A673 (cell line): ENCODE data around the gene AGTR1. TPM values are rescaled to one million over a fixed set of nuclear protein-coding genes. Genes with fewer than 3 reads are reported as not detected.

ENCODE experiments used
- BruUV-seq: library from RNA; stranded (reverse); fragments of 400-500 nt; replicated peaks from 2 replicates; lab custom pipeline; 2021; lab: Mats Ljungman, UMichigan
- CTCF ChIA-PET: fragments of 300-600 bp; sonication (Branson Sonifier 250); formaldehyde crosslinking; loops from one replicate; lab custom pipeline; 2022; ENCODE audit warnings: antibody characterized with exemption; lab: Charles Lee
- POLR2A ChIA-PET: fragments of 300-600 bp; sonication (Branson Sonifier 250); formaldehyde crosslinking; loops from one replicate; lab custom pipeline; 2022; ENCODE audit warnings: antibody characterized with exemption; ENCODE audit not compliant: low non-redundant PET; lab: Charles Lee
- DNase-seq: peaks from one replicate; pipeline ENCODE4 v3.0.0-alpha.2; 2015; ENCODE audit warnings: low spot score
- H3K27ac ChIP-seq: fragments of 200-600 bp; sonication (generic); 2 replicates; pipeline ENCODE4 v1.5.1; 2016; ENCODE audit warnings: mixed run types, low read depth, mild to moderate bottlenecking, mixed read lengths, antibody characterized with exemption, low read length; ENCODE audit not compliant: poor library complexity, severe bottlenecking
- H3K27me3 ChIP-seq: fragments of 200-600 bp; sonication (generic); replicated peaks from 2 replicates; pipeline ENCODE4 v1.6.1; 2017; ENCODE audit warnings: mixed run types, low read depth, mild to moderate bottlenecking, mixed read lengths, antibody characterized with exemption, low read length; ENCODE audit not compliant: insufficient read depth, poor library complexity
- H3K36me3 ChIP-seq: fragments of 200-600 bp; sonication (generic); 2 replicates; pipeline ENCODE4 v1.6.1; 2016; ENCODE audit warnings: mixed run types, mild to moderate bottlenecking, mixed read lengths, antibody characterized with exemption, low read length; ENCODE audit not compliant: insufficient read depth, poor library complexity, severe bottlenecking
- H3K4me1 ChIP-seq: fragments of 200-600 bp; sonication (generic); 2 replicates; pipeline ENCODE4 v1.6.1; 2017; ENCODE audit warnings: mixed run types, mild to moderate bottlenecking, mixed read lengths, antibody characterized with exemption, low read length; ENCODE audit not compliant: insufficient read depth, poor library complexity, severe bottlenecking
- H3K4me3 ChIP-seq: fragments of 200-600 bp; sonication (generic); 2 replicates; pipeline ENCODE4 v1.5.1; 2016; ENCODE audit warnings: low read depth, mixed run types, mild to moderate bottlenecking, mixed read lengths, low read length; ENCODE audit not compliant: poor library complexity, severe bottlenecking
- H3K9me3 ChIP-seq: fragments of 200-600 bp; sonication (generic); 2 replicates; pipeline ENCODE4 v1.6.1; 2016; ENCODE audit warnings: mixed run types, low read depth, mild to moderate bottlenecking, mixed read lengths, antibody characterized with exemption, low read length; ENCODE audit not compliant: poor library complexity, severe bottlenecking
- CTCF ChIP-seq: fragments of 300-800, 200-600 bp; sonication (generic); conservative IDR thresholded peaks from 2 replicates; pipeline ENCODE4 v1.5.1; 2017; ENCODE audit warnings: low read depth, mild to moderate bottlenecking, antibody characterized with exemption, low read length, moderate library complexity, mixed read lengths
- EZH2 ChIP-seq: fragments of 200-600 bp; sonication (generic); IDR thresholded peaks from 2 replicates; pipeline ENCODE4 v1.6.1; 2017; ENCODE audit warnings: borderline replicate concordance, low read depth, mild to moderate bottlenecking, mixed read lengths, antibody characterized with exemption, low read length; ENCODE audit not compliant: poor library complexity, severe bottlenecking
- intact Hi-C: fragments of 100-400 bp; cut with micrococcal nuclease; formaldehyde crosslinking; loops from one replicate; pipeline ENCODE4 v1.10.0; 2022; ENCODE audit not compliant: unreplicated experiment
- total RNA-seq: library from RNA; stranded (reverse); gene quantifications from 2 replicates; pipeline ENCODE4 v1.2.3, GENCODE V29; 2021

The AGTR1 gene
- total RNA-seq, 1 experiment from 2014 or later, result not detected

GRCh38 chr3:148739720-148740119, 42.0 kb downstream of the AGTR1 start:
- no peaks in the 10 kb centered on the region for H3K36me3 ChIP-seq
- no TSS peak for BruUV-seq
- intact Hi-C loops, result no loop called here
- CTCF ChIA-PET, result no interaction called here
- no peak overlapping the region for H3K4me3 ChIP-seq
- POLR2A ChIA-PET, result no interaction called here
- TF ChIP-seq EZH2 (no peak), CTCF (no peak)
- H3K4me1 ChIP-seq, result no peaks in the 10 kb centered on the region
- DNase-seq, result no peak
- no peaks in the 10 kb centered on the region for H3K9me3 ChIP-seq
- H3K27me3 ChIP-seq, result peaks cover 10% of the 10 kb centered on the region
- H3K27ac ChIP-seq, result no peak overlapping the region

DNA sequence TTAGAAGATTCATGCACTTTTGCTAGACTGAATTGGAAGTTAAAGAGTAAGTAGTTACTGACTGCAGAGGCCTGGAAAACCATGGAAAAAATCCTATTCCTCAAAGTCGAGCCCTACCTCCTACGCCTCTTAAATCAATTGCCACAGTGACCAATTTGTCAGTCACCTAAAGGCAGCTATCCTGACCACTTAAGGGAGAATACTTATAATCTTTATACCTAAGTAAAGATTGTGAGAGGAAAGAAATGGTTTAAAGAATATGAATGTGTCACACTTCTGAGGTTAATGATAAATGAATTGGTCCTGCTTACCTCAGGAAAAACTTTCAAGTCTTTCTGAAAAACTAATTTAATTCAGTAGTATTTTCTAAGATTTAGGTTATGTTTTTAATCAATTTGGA, 42.6 kb downstream of the AGTR1 start:
- no peak overlapping the region for H3K27ac ChIP-seq
- intact Hi-C loops, result no loop called here
- no peaks in the 10 kb centered on the region for H3K9me3 ChIP-seq
- no peaks in the 10 kb centered on the region for H3K36me3 ChIP-seq
- DNase-seq, result no peak
- H3K4me1 ChIP-seq, result no peaks in the 10 kb centered on the region
- H3K4me3 ChIP-seq, result no peak overlapping the region
- no peak for TF ChIP-seq EZH2
- TF ChIP-seq CTCF, result no peak
- ChIA-PET POLR2A (no interaction called here), CTCF (no interaction called here)
- no TSS peak for BruUV-seq
- H3K27me3 ChIP-seq, result peaks cover 10% of the 10 kb centered on the region

- Histone ChIP-seq H3K36me3 (no peaks in the 10 kb centered on the region), H3K27me3 (peaks cover 10% of the 10 kb centered on the region), H3K4me3 (no peak overlapping the region), H3K27ac (no peak overlapping the region), H3K4me1 (no peaks in the 10 kb centered on the region), H3K9me3 (no peaks in the 10 kb centered on the region)
- no TSS peak for BruUV-seq
- POLR2A ChIA-PET, result no interaction called here
- TF ChIP-seq CTCF (no peak), EZH2 (no peak)
- CTCF ChIA-PET, result no interaction called here
- intact Hi-C loops, result no loop called here
- no peak for DNase-seq
Measured at GRCh38 chr3:148741219-148741618, 43.5 kb downstream of the AGTR1 start.
